Epithelial cell of proximal tubule (primary cell): ENCODE measurements around the gene UROC1. TPM values are rescaled to one million over a fixed set of nuclear protein-coding genes. Genes with fewer than 3 reads are reported as not detected.

Experiments
- DNase-seq: peaks from one replicate; pipeline ENCODE4 v3.0.0-alpha.2; 2011; ENCODE audit warnings: low read depth
- H3K4me3 ChIP-seq: 2 replicates; pipeline ENCODE4 v1.5.1; 2011; ENCODE audit warnings: low read depth, mild to moderate bottlenecking, low read length
- CTCF ChIP-seq: conservative IDR thresholded peaks from 2 replicates; pipeline ENCODE4 v1.5.1; 2012; ENCODE audit warnings: low read depth, mild to moderate bottlenecking, low read length
- total RNA-seq: library from RNA; depleted of rRNA; stranded (reverse); fragments of >200 nt; gene quantifications from 2 replicates; pipeline ENCODE4 v1.2.3, GENCODE V29; 2015

Gene UROC1
- total RNA-seq, 1 donor from 2014 or later, result not detected

GRCh38 chr3:126551121-126551838 lies 33.7 kb upstream of the UROC1 start:
- TF ChIP-seq CTCF, result no peak
- DNase-seq, result no peak
- H3K4me3 ChIP-seq, result no peak overlapping the region

GRCh38 chr3:126550488-126551051 lies 33.0 kb upstream of the UROC1 start:
- DNase-seq, result no peak
- no peak for TF ChIP-seq CTCF
- H3K4me3 ChIP-seq, result no peak overlapping the region

GRCh38 chr3:126549861-126550487 lies 32.4 kb upstream of the UROC1 start:
- no peak overlapping the region for H3K4me3 ChIP-seq
- no peak for DNase-seq
- TF ChIP-seq CTCF, result no peak

GRCh38 chr3:126548556-126549466 lies 31.2 kb upstream of the UROC1 start:
- no peak for DNase-seq
- no peak overlapping the region for H3K4me3 ChIP-seq
- TF ChIP-seq CTCF, result peak; percentile 7

- no peak for DNase-seq
- no peak for TF ChIP-seq CTCF
- no peak overlapping the region for H3K4me3 ChIP-seq
Observed at GRCh38 chr3:126547721-126548120, 30.1 kb upstream of the UROC1 start.

GRCh38 chr3:126546549-126547239 lies 29.1 kb upstream of the UROC1 start:
- no peak for DNase-seq
- H3K4me3 ChIP-seq, result no peak overlapping the region
- TF ChIP-seq CTCF, result no peak
